Measurements from ENCODE around the gene RACK1.

The RACK1 gene

GRCh38 chr5:181204826-181205760 lies 38.6 kb downstream of the RACK1 start, which contains the start of gene TRIM7:
TSS of gene TRIM7 (minus strand) at chr5:181205196. CDS start at chr5:181205110, 86 bp downstream.
- DNase-seq (ENCODE audit: extremely low spot score) = no peak

GRCh38 chr5:181204113-181204825 lies 39.4 kb downstream of the RACK1 start:
- DNase-seq (ENCODE audit: extremely low spot score) = no peak
- CTCF ChIA-PET = interaction anchor here (0.6 to 2.0 kb wide), 6 partner anchors 12 to 53 kb away, joined by 3 to 7 read pairs (median 4); no protein-coding TSS in a partner anchor
- TF ChIP-seq LEF1 (IDR thresholded peaks at IDR 0.05; ENCODE audit: borderline replicate concordance) (no peak; the same call in 1 of the 2 replicates), L3MBTL2 (conservative IDR thresholded peaks at IDR 0.05) (peak; percentile 75)
- POLR2A ChIA-PET = interaction anchor here (1.0 to 7.6 kb wide), 9 partner anchors 12 to 41 kb away, joined by 3 to 164 read pairs (median 6); partner anchors contain the start of genes RACK1 and TRIM41

More at GRCh38 chr5:181204826-181205760, 38.6 kb downstream of the RACK1 start, which contains the start of gene TRIM7:
- CTCF ChIA-PET = interaction anchor here (0.6 to 2.0 kb wide), 5 partner anchors 13 to 52 kb away, joined by 3 to 7 read pairs (median 4); no protein-coding TSS in a partner anchor
- TF ChIP-seq ELF4 (IDR thresholded peaks at IDR 0.05) (no peak), HDGF (IDR thresholded peaks at IDR 0.05; ENCODE audit: borderline replicate concordance) (no peak), SUZ12 (IDR thresholded peaks at IDR 0.05) (no peak), PKNOX1 (IDR thresholded peaks at IDR 0.05) (no peak), ARNT (IDR thresholded peaks at IDR 0.05) (no peak)
- POLR2A ChIA-PET = interaction anchor here (0.7 to 7.6 kb wide), 8 partner anchors 11 to 40 kb away, joined by 4 to 164 read pairs (median 7); partner anchors contain the start of gene RACK1

GRCh38 chr5:181203777-181204112 lies 40.0 kb downstream of the RACK1 start:
- ChIA-PET CTCF (interaction anchor here (0.8 to 2.0 kb wide), 3 partner anchors 13 to 36 kb away, joined by 3 to 7 read pairs (median 5); no protein-coding TSS in a partner anchor), POLR2A (interaction anchor here (1.0 to 7.6 kb wide), 4 partner anchors 13 to 35 kb away, joined by 3 to 164 read pairs (median 6); partner anchors contain the start of gene TRIM41)
- no peak for DNase-seq (ENCODE audit: extremely low spot score)
- TF ChIP-seq HDGF (IDR thresholded peaks at IDR 0.05; ENCODE audit: borderline replicate concordance) (no peak), ARNT (IDR thresholded peaks at IDR 0.05) (no peak), BHLHE40 (IDR thresholded peaks at IDR 0.05; ENCODE audit: borderline replicate concordance) (no peak)

DNA sequence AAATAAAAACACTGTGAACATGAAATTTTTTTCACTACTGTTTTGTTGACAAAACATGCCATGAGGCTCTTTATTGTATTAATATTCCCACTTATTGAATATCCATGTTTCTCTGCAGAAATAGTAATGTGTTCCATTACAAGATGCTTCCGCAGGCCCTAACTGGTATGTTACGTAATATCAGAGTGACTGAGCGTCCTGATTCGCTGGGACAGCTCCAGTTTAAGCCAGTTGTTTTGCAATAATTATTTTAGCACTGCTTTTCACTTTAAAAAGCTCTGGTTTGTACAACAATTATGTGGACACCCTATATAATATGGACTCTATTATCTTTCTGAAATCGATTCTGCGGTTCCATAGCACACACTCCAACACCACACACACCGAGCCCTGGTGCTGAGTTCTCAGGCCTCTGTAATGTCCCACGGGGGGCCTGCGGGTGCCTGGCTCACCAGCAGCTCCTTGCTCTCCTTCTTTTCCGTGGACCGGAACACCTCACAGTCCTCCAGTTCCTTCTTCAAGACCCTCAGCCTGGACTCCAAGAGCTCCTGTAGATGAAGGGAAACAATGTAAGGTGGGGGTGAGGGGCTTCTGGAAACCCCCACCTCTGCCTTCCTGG lies 40.5 kb downstream of the RACK1 start:
- TF ChIP-seq FOXM1 (IDR thresholded peaks at IDR 0.05; ENCODE audit: borderline replicate concordance) (no peak), ELF4 (IDR thresholded peaks at IDR 0.05) (no peak), ZNF384 (IDR thresholded peaks at IDR 0.05) (no peak), L3MBTL2 (conservative IDR thresholded peaks at IDR 0.05) (no peak), NFRKB (IDR thresholded peaks at IDR 0.05) (no peak), BHLHE40 (IDR thresholded peaks at IDR 0.05; ENCODE audit: borderline replicate concordance) (no peak), CTBP1 (IDR thresholded peaks at IDR 0.05; ENCODE audit: borderline replicate concordance) (no peak), LEF1 (IDR thresholded peaks at IDR 0.05; ENCODE audit: borderline replicate concordance) (no peak), PKNOX1 (IDR thresholded peaks at IDR 0.05) (no peak), ARNT (IDR thresholded peaks at IDR 0.05) (no peak), SP1 (IDR thresholded peaks at IDR 0.05) (no peak), HDGF (IDR thresholded peaks at IDR 0.05; ENCODE audit: borderline replicate concordance) (no peak), TARDBP (IDR thresholded peaks at IDR 0.05) (no peak), SUZ12 (IDR thresholded peaks at IDR 0.05) (no peak), FOXA1 (IDR thresholded peaks at IDR 0.05) (no peak), FOXK2 (IDR thresholded peaks at IDR 0.05) (no peak)
- DNase-seq (ENCODE audit: extremely low spot score) = no peak
- POLR2A ChIA-PET = interaction anchor here (1.0 to 7.6 kb wide), 3 partner anchors 13 to 35 kb away, joined by 3 to 164 read pairs (median 3); partner anchors contain the start of gene TRIM41
- CTCF ChIA-PET = interaction anchor here (0.7 to 2.0 kb wide), 4 partner anchors 13 to 35 kb away, joined by 3 to 7 read pairs (median 4); no protein-coding TSS in a partner anchor

DNA sequence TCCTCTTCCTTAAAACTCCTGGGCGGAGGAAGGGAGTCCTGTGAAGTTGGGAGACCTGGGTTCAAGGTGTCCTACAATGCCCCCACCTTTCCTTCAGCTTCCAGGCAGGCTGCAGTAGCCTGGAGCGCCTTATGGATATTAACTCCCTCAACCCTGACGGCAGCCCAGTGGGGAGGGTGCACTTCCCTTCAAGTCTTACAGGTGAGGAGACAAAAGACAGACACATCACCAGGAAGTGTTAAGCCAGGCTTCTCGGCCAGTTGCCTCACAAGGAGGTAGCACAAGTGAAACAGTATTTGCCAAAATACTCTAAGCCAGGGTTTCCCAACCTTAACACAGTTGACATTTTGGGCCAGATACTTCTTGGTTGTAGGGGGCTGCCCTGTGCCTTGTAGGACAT lies 42.9 kb downstream of the RACK1 start:
- TF ChIP-seq FOXK2 (IDR thresholded peaks at IDR 0.05) (no peak), LEF1 (IDR thresholded peaks at IDR 0.05; ENCODE audit: borderline replicate concordance) (no peak), NFRKB (IDR thresholded peaks at IDR 0.05) (no peak), SP1 (IDR thresholded peaks at IDR 0.05) (no peak), ELF4 (IDR thresholded peaks at IDR 0.05) (no peak), FOXA1 (IDR thresholded peaks at IDR 0.05) (no peak), BHLHE40 (IDR thresholded peaks at IDR 0.05; ENCODE audit: borderline replicate concordance) (no peak), SUZ12 (IDR thresholded peaks at IDR 0.05) (no peak), TARDBP (IDR thresholded peaks at IDR 0.05) (no peak), L3MBTL2 (conservative IDR thresholded peaks at IDR 0.05) (no peak), HDGF (IDR thresholded peaks at IDR 0.05; ENCODE audit: borderline replicate concordance) (no peak), ARNT (IDR thresholded peaks at IDR 0.05) (no peak), PKNOX1 (IDR thresholded peaks at IDR 0.05) (no peak), FOXM1 (IDR thresholded peaks at IDR 0.05; ENCODE audit: borderline replicate concordance) (no peak), CTBP1 (IDR thresholded peaks at IDR 0.05; ENCODE audit: borderline replicate concordance) (no peak), ZNF384 (IDR thresholded peaks at IDR 0.05) (no peak)
- ChIA-PET POLR2A (no interaction called here), CTCF (no interaction called here)
- no peak for DNase-seq (ENCODE audit: extremely low spot score)
